CD4-positive, CD25-positive, alpha-beta regulatory T cell (primary cell): ENCODE measurements around the gene MAP7. TPM values are rescaled to one million over a fixed set of nuclear protein-coding genes. Genes with fewer than 3 reads are reported as not detected.
"Not testable (repeated sequence)": the region's sequence is repeated elsewhere in the genome, so short reads cannot be mapped to it uniquely, and the experiment has no call there.

Source experiments
- ATAC-seq, 2 donors: fragments of 150-1000 bp; cut with Tn5 transposase; one replicate each; pipeline ENCODE4 v1.10.0; 2021; ENCODE audit warnings: low read depth in 2 of 2, moderate number of reproducible peaks in 2 of 2, moderate library complexity in 1 of 2
- DNase-seq, 3 donors: peaks; one replicate each; pipeline versions ENCODE4 v3.0.0 to v3.0.0-alpha.2; 2012 to 2022; ENCODE audit warnings: mixed read lengths in 1 of 3
- H3K27ac ChIP-seq: one replicate; pipeline ENCODE4 v1.7.0; 2013; ENCODE audit warnings: mild to moderate bottlenecking, low read length; ENCODE audit not compliant: insufficient read depth, poor library complexity, severe bottlenecking
- H3K27me3 ChIP-seq: one replicate; pipeline ENCODE4 v1.7.0; 2013; ENCODE audit warnings: low read length; ENCODE audit not compliant: control insufficient read depth, insufficient read depth
- H3K36me3 ChIP-seq: one replicate; pipeline ENCODE4 v1.7.0; 2013; ENCODE audit warnings: mild to moderate bottlenecking, low read length, moderate library complexity; ENCODE audit not compliant: control insufficient read depth, insufficient read depth
- H3K4me1 ChIP-seq: 2 replicates; pipeline ENCODE4 v1.7.0; 2013; ENCODE audit warnings: mild to moderate bottlenecking, low read length; ENCODE audit not compliant: insufficient read depth, control insufficient read depth, poor library complexity, severe bottlenecking
- H3K4me3 ChIP-seq: one replicate; pipeline ENCODE4 v1.7.0; 2013; ENCODE audit warnings: low read depth, mild to moderate bottlenecking, low read length, moderate library complexity
- H3K9me3 ChIP-seq, 2 experiments: 1 replicate in 1 of 2; 2 replicates in 1 of 2; pipeline ENCODE4 v1.7.0; 2013; ENCODE audit warnings: low read length in 2 of 2, mild to moderate bottlenecking in 1 of 2, moderate library complexity in 1 of 2; ENCODE audit not compliant: control insufficient read depth in 2 of 2
- H3K27ac Mint-ChIP-seq, 3 donors: one replicate each; pipeline ENCODE4 v1.8.0; 2020 to 2022; ENCODE audit warnings: mild to moderate bottlenecking in 3 of 3, mixed read lengths in 3 of 3, moderate library complexity in 2 of 3
- H3K27me3 Mint-ChIP-seq: one replicate; pipeline ENCODE4 v1.8.0; 2022; ENCODE audit warnings: mild to moderate bottlenecking, mixed read lengths
- H3K36me3 Mint-ChIP-seq: one replicate; pipeline ENCODE4 v1.8.0; 2020; ENCODE audit warnings: mixed read lengths
- H3K4me1 Mint-ChIP-seq, 4 donors: one replicate each; pipeline ENCODE4 v1.8.0; 2020 to 2022; ENCODE audit warnings: mixed read lengths in 4 of 4, mild to moderate bottlenecking in 1 of 4
- H3K4me3 Mint-ChIP-seq, 4 donors: one replicate each; pipeline ENCODE4 v1.8.0; 2020 to 2022; ENCODE audit warnings: mild to moderate bottlenecking in 4 of 4, mixed read lengths in 4 of 4, moderate library complexity in 3 of 4
- H3K9me3 Mint-ChIP-seq, 7 donors: one replicate each; pipeline ENCODE4 v1.8.0; 2020 to 2022; ENCODE audit warnings: mixed read lengths in 7 of 7, mild to moderate bottlenecking in 3 of 7, moderate library complexity in 2 of 7
- polyA plus RNA-seq, 4 donors: library from polyadenylated mRNA; unstranded; fragments of 300-500 nt; fragmentation: Illumina TruSeq; gene quantifications; one replicate each; pipeline ENCODE4 v1.2.3, GENCODE V29; 2021
- total RNA-seq: library from RNA; stranded (reverse); gene quantifications from one replicate; pipeline ENCODE4 v1.2.3, GENCODE V29; 2022

MAP7 gene
- total and polyA plus RNA-seq, 5 donors from 2014 or later: 0.06 to 0.72 (median 0.21) TPM

DNA sequence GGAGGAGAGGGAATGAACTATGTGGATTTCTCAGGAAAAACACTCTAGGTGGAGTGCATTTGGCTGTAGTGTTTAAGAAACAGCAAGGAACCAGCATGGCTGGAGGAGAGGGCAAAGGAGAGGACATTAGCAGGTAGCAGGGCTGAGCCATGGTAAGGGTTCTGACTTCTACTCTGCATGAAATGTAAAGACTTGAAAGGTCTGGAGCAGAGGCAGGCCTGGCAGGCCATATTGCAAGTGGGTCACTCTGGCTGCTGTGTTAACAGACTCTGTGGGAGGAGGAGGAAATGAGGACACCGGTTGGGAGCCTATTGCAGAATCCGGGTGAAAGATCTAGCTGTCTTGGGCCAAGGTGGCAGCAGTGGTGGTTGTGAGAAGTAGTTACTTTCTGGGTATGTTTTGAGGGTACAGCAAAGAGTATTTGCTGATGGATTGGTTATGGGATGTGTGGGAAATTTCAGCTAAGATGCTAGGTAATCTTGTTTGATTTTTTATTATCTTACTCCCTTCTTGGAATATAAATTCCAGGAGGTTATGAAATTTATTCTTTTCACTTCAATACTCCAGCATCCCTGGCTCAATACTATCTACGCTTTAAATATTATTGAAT is 144.7 kb downstream of the MAP7 start:
- Mint-ChIP-seq H3K27ac (no peak overlapping the region), H3K27me3 (peaks cover 4% of the 10 kb centered on the region), H3K4me1 (no peaks in the 10 kb centered on the region), H3K4me3 (no peak overlapping the region), H3K9me3 (peaks cover 0 to 3% (median 0%) of the 10 kb centered on the region in 7 donors), H3K36me3 (peaks cover 3% of the 10 kb centered on the region)
- ATAC-seq (no peak), DNase-seq (no peak)
- H3K4me1 ChIP-seq: no peaks in the 10 kb centered on the region
- peaks cover 2% of the 10 kb centered on the region for H3K27me3 ChIP-seq
- H3K27ac ChIP-seq: no peak overlapping the region
- H3K36me3 ChIP-seq: no peaks in the 10 kb centered on the region
- H3K9me3 ChIP-seq: no peaks in the 10 kb centered on the region
- no peak overlapping the region for H3K4me3 ChIP-seq

DNA sequence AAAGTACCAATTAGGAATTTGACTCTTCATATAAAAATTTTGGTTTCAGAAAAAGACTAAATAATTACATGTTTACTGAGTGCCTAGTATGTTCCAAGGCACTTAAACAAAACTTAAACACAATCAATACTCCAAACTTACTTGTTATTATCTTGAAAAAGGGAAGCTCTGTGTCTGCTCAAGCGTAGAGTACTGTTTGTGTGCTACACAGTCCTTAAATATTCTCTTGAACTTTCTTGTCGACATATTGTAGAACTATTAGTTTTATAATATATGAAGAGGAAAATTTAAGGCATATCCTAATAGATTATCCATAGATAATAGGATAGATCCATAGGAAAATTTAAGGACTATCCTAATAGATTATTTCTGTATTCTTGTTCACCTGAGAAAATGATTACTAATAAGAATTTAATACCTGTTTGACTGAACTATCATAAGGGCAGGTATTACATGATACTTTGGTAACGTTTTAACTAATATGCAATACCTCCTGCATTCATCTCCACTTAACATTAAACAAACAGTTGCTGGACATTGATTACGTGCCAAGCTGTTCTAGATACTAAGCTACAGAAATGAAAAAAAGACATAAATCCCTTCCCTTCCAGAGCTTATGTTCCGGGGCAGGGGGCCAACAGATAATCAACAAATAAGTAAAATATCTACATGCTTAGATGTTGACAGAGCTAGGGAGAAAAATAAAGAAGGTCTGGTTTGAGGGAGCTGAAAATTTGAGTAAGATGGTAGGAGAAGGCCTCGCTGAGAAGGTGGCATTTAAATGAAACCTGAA is 145.4 kb downstream of the MAP7 start:
- no peaks in the 10 kb centered on the region for H3K9me3 ChIP-seq
- no peaks in the 10 kb centered on the region for H3K36me3 ChIP-seq
- Mint-ChIP-seq H3K27me3 (peaks cover 4% of the 10 kb centered on the region), H3K9me3 (peaks cover 0 to 3% (median 0%) of the 10 kb centered on the region in 7 donors), H3K4me3 (no peak overlapping the region), H3K4me1 (no peaks in the 10 kb centered on the region), H3K36me3 (peaks cover 5% of the 10 kb centered on the region), H3K27ac (no peak overlapping the region)
- H3K4me1 ChIP-seq: no peaks in the 10 kb centered on the region
- H3K27ac ChIP-seq: no peak overlapping the region
- ATAC-seq: no peak
- no peak overlapping the region for H3K4me3 ChIP-seq
- no peak for DNase-seq
- peaks cover 2% of the 10 kb centered on the region for H3K27me3 ChIP-seq

DNA sequence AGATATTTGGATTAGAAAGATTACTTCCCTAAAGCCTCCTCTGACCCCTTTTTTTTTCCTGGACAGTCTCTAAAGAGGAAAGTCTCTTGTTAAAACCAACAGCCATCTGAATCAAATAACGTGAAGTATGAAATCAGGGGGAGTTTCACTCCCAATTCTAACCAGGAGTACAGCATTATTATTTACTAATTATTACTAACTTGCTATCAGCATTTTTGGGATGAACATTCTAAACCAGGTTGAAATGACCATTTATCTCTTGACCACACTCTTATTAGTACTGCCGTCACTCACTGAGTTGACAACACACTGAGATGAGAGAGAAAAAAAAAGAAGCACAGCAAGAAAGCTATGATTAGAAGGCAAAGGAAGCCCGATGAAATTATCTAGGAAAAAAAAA is 146.2 kb downstream of the MAP7 start:
- ATAC-seq: no peak
- peaks cover 0 to 5% (median 0%) of the 10 kb centered on the region in 7 donors for H3K9me3 Mint-ChIP-seq
- Histone ChIP-seq H3K36me3 (no peaks in the 10 kb centered on the region), H3K4me3 (no peak overlapping the region), H3K9me3 (no peaks in the 10 kb centered on the region), H3K27ac (no peak overlapping the region), H3K27me3 (peaks cover 2% of the 10 kb centered on the region), H3K4me1 (no peaks in the 10 kb centered on the region)
- peaks cover 5% of the 10 kb centered on the region for H3K36me3 Mint-ChIP-seq
- H3K4me3 Mint-ChIP-seq: no peak overlapping the region
- DNase-seq: no peak
- no peaks in the 10 kb centered on the region for H3K4me1 Mint-ChIP-seq
- H3K27ac Mint-ChIP-seq: no peak overlapping the region
- H3K27me3 Mint-ChIP-seq: peaks cover 4% of the 10 kb centered on the region

DNA sequence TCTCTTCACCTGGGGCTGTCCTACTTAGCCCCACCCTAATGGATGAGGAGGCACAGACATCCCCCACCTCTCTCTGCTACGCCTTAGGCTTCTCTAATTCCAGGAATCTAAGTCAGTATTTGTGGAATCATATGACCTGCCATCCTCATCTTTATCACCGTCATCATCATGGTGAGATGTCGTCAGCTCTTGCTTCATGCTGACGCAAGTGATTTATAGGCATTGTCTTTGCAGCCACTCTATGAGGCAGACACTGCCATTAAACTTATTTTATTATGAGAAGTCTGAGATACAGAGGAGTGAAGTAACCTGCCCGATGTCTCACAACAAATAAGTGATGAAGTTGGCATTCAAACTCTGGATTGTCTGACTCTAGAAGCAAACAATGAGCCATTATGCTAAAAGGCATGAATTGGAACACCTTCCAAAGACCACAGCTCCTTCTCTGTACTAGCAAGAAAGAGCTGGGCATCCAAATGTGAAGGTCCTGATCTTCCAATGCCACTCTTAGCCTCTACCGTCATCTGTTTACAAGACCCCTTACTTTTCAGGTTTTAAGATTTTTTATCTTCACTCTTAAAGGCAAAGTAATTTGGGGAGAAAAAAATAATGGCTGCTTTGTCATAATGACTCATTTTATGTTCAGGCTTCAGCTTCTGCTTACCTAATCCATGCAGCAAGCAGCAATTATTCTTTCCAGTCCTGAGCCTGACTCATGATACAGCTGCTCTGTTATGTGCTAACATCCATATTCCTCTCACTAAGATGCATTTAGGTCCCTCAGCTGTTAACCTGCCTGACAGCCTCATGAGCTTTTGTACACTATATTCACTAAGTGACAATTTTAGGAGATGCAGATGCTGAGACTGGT is 146.9 kb downstream of the MAP7 start:
- H3K9me3 ChIP-seq: no peaks in the 10 kb centered on the region
- no peak for ATAC-seq
- Mint-ChIP-seq H3K4me3 (no peak overlapping the region), H3K4me1 (no peaks in the 10 kb centered on the region), H3K27ac (no peak overlapping the region), H3K36me3 (peaks cover 5% of the 10 kb centered on the region), H3K9me3 (peaks cover 0 to 5% (median 0%) of the 10 kb centered on the region in 7 donors), H3K27me3 (peaks cover 4% of the 10 kb centered on the region)
- no peak for DNase-seq
- no peak overlapping the region for H3K27ac ChIP-seq
- no peak overlapping the region for H3K4me3 ChIP-seq
- peaks cover 2% of the 10 kb centered on the region for H3K27me3 ChIP-seq
- no peaks in the 10 kb centered on the region for H3K4me1 ChIP-seq
- no peaks in the 10 kb centered on the region for H3K36me3 ChIP-seq

DNA sequence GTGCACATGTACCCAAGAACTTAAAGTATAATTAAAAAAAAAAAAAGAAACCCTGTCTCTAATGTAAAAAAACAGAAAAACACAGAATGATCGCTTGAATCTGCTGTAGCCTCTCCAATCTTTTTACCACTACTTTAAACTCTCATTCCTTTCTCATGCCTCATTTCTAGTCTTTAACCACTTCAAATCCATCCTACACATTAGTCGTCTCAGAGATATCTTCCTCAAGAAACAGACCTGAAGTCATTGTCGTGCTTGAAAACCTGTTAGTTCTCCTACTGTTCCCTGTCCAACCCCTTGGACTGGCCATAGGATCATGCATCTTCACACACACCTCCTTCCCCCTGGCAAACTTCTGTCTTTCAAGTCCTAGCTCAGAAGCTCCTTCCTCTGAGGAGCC is 148.5 kb downstream of the MAP7 start:
- DNase-seq: no peak
- Mint-ChIP-seq H3K4me1 (no peaks in the 10 kb centered on the region), H3K36me3 (peaks cover 5% of the 10 kb centered on the region), H3K9me3 (peaks cover 0 to 5% (median 0%) of the 10 kb centered on the region in 7 donors), H3K27me3 (no peaks in the 10 kb centered on the region), H3K4me3 (no peak overlapping the region), H3K27ac (no peak overlapping the region)
- H3K36me3 ChIP-seq: no peaks in the 10 kb centered on the region
- H3K4me3 ChIP-seq: no peak overlapping the region
- H3K9me3 ChIP-seq: no peaks in the 10 kb centered on the region
- H3K27ac ChIP-seq: no peak overlapping the region
- H3K27me3 ChIP-seq: no peaks in the 10 kb centered on the region
- no peak for ATAC-seq
- H3K4me1 ChIP-seq: no peaks in the 10 kb centered on the region

DNA sequence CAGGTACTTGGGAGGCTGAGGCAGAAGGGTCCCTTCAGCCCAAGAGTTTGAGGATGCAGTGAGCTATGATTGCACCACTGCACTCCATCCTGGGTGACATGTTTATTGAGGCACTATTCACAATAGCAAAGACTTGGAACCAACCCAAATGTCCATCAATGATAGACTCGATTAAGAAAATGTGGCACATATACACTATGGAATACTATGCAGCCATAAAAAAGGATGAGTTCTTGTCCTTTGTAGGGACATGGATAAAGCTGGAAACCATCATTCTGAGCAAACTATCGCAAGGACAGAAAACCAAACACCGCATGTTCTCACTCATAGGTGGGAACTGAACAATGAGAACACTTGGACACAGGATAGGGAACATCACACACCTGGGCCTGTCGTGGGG is 149.0 kb downstream of the MAP7 start:
- H3K27ac Mint-ChIP-seq, H3K36me3 Mint-ChIP-seq, H3K9me3 Mint-ChIP-seq, H3K4me3 ChIP-seq, H3K4me3 Mint-ChIP-seq, H3K36me3 ChIP-seq, H3K4me1 ChIP-seq, H3K9me3 ChIP-seq, H3K27me3 Mint-ChIP-seq, H3K27ac ChIP-seq, H3K4me1 Mint-ChIP-seq, H3K27me3 ChIP-seq, DNase-seq, ATAC-seq: not testable (repeated sequence)

DNA sequence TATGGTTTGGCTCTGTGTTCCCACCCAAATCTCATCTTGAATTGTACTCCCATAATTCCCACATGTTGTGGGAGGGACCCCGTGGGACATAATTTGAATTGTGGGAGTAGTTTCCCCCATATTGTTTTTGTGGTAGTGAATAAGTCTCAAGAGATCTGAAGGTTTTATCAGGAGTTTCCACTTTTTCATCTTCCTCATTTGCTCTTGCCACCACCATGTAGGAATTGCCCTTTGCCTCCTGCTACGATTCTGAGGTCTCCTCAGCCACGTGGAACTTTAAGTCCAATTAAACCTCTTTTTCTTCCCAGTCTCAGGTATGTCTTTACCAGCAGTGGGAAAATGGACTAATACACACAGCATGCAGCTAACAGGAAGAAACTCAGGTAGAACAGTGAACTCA is 151.8 kb downstream of the MAP7 start:
- H3K4me1 ChIP-seq: no peaks in the 10 kb centered on the region
- H3K9me3 ChIP-seq: no peaks in the 10 kb centered on the region
- H3K36me3 Mint-ChIP-seq: peaks cover 5% of the 10 kb centered on the region
- no peaks in the 10 kb centered on the region for H3K4me1 Mint-ChIP-seq
- no peaks in the 10 kb centered on the region for H3K27me3 ChIP-seq
- H3K27me3 Mint-ChIP-seq: peaks cover 4% of the 10 kb centered on the region
- H3K27ac ChIP-seq: no peak overlapping the region
- no peak overlapping the region for H3K27ac Mint-ChIP-seq
- H3K36me3 ChIP-seq: no peaks in the 10 kb centered on the region
- DNase-seq: no peak
- H3K9me3 Mint-ChIP-seq: peaks cover 0 to 5% (median 0%) of the 10 kb centered on the region in 7 donors
- ATAC-seq: no peak
- no peak overlapping the region for H3K4me3 ChIP-seq
- H3K4me3 Mint-ChIP-seq: no peak overlapping the region
